ENCODE data around the gene RNH1. TPM values are rescaled to one million over a fixed set of nuclear protein-coding genes. Genes with fewer than 3 reads are reported as not detected.
A peak's percentile ranks its signal among the peaks of the same experiment; 100 is the strongest.

RNH1 gene
- total and polyA plus RNA-seq, 7 experiments from 2014 or later: 98.6 to 243 (median 136) TPM

DNA sequence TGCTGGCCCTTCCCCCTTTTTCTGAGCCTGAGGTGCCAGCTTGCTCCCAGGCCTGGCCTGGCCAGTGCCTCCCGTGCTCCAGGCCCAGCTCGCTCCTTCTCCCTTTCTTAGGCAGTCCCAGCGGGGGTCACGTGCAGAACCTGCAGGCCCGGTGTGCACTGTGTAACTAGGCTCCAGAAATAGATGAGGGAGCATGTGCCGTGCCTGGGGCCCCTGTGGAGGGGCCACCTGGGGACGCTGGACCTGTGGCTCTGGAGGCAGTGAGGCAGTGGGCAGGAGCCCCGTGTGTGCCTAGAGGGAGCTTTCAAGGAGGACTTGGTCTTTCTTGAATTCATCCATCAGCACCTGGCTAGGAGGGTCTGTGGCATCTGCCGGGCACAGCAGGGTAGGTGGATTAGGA is 45.4 kb downstream of the RNH1 start:
- CTCF ChIA-PET: no interaction called here
- no peak for DNase-seq
- no peak overlapping the region for H3K4me3 Mint-ChIP-seq
- H3K36me3 ChIP-seq (ENCODE audit: control insufficient read depth in 2 of 3, insufficient read depth in 3 of 3, low read length in 3 of 3): peaks cover 0 to 16% (median 0%) of the 10 kb centered on the region in 3 experiments
- H3K9me3 Mint-ChIP-seq: no peaks in the 10 kb centered on the region
- H3K9me3 ChIP-seq (ENCODE audit: control insufficient read depth in 2 of 3, low read length in 3 of 3): no peaks in the 10 kb centered on the region
- intact Hi-C loops (cut with micrococcal nuclease): no loop called here
- H3K27me3 Mint-ChIP-seq: no peaks in the 10 kb centered on the region
- no peak overlapping the region for H3K4me3 ChIP-seq (ENCODE audit: low read length)
- no peaks in the 10 kb centered on the region for H3K27me3 ChIP-seq (ENCODE audit: control insufficient read depth in 2 of 2, insufficient read depth in 2 of 2, low read length in 2 of 2)
- peaks cover 10 to 13% of the 10 kb centered on the region in 2 donors for H3K4me1 ChIP-seq (ENCODE audit: control insufficient read depth in 2 of 2, insufficient read depth in 2 of 2, low read length in 2 of 2)
- peaks cover 12 to 15% (median 14%) of the 10 kb centered on the region in 7 donors for H3K4me1 Mint-ChIP-seq
- H3K27ac ChIP-seq (ENCODE audit: low read depth, low read length): no peak overlapping the region
- no peak for ATAC-seq
- peak overlapping the region in 1 of 9 donors; percentile 18 for H3K27ac Mint-ChIP-seq
- POLR2A ChIA-PET: interaction anchor here (1.6 kb wide), 1 partner anchor 12 kb away, joined by 3 read pairs; no protein-coding TSS in a partner anchor
- peaks cover 0 to 4% (median 0%) of the 10 kb centered on the region in 5 donors for H3K36me3 Mint-ChIP-seq

GRCh38 chr11:460331-461199 is 46.5 kb downstream of the RNH1 start:
- Histone ChIP-seq H3K27me3 (ENCODE audit: control insufficient read depth in 2 of 2, insufficient read depth in 2 of 2, low read length in 2 of 2) (no peaks in the 10 kb centered on the region), H3K9me3 (ENCODE audit: control insufficient read depth in 2 of 3, low read length in 3 of 3) (no peaks in the 10 kb centered on the region), H3K4me3 (ENCODE audit: low read length) (no peak overlapping the region), H3K36me3 (ENCODE audit: control insufficient read depth in 2 of 3, insufficient read depth in 3 of 3, low read length in 3 of 3) (peaks cover 0 to 16% (median 0%) of the 10 kb centered on the region in 3 experiments), H3K27ac (ENCODE audit: low read depth, low read length) (no peak overlapping the region), H3K4me1 (ENCODE audit: control insufficient read depth in 2 of 2, insufficient read depth in 2 of 2, low read length in 2 of 2) (peaks cover 16 to 24% of the 10 kb centered on the region in 2 donors)
- H3K36me3 Mint-ChIP-seq: peaks cover 0 to 4% (median 0%) of the 10 kb centered on the region in 5 donors
- H3K4me3 Mint-ChIP-seq: no peak overlapping the region
- H3K27me3 Mint-ChIP-seq: no peaks in the 10 kb centered on the region
- no peak for DNase-seq
- ChIA-PET CTCF (no interaction called here), POLR2A (interaction anchor here (1.6 kb wide), 1 partner anchor 11 kb away, joined by 3 read pairs; no protein-coding TSS in a partner anchor)
- H3K27ac Mint-ChIP-seq: no peak overlapping the region
- ATAC-seq: no peak
- intact Hi-C loops (cut with micrococcal nuclease): no loop called here
- no peaks in the 10 kb centered on the region for H3K9me3 Mint-ChIP-seq
- peaks cover 16 to 24% (median 24%) of the 10 kb centered on the region in 7 donors for H3K4me1 Mint-ChIP-seq

GRCh38 chr11:459511-460220 is 47.4 kb downstream of the RNH1 start:
- H3K4me1 ChIP-seq (ENCODE audit: control insufficient read depth in 2 of 2, insufficient read depth in 2 of 2, low read length in 2 of 2): peaks cover 16 to 24% of the 10 kb centered on the region in 2 donors
- no peak overlapping the region for H3K4me3 Mint-ChIP-seq
- ATAC-seq (no peak), DNase-seq (no peak)
- H3K4me1 Mint-ChIP-seq: peaks cover 16 to 31% (median 25%) of the 10 kb centered on the region in 7 donors
- H3K4me3 ChIP-seq (ENCODE audit: low read length): no peak overlapping the region
- H3K9me3 ChIP-seq (ENCODE audit: control insufficient read depth in 2 of 3, low read length in 3 of 3): no peaks in the 10 kb centered on the region
- CTCF ChIA-PET: no interaction called here
- H3K27ac ChIP-seq (ENCODE audit: low read depth, low read length): no peak overlapping the region
- intact Hi-C loops (cut with micrococcal nuclease): loop anchor here in 1 of 2 donors (10.0 kb wide), 1 partner anchor 265 kb away; no protein-coding TSS in a partner anchor
- POLR2A ChIA-PET: no interaction called here
- peaks cover 0 to 16% (median 0%) of the 10 kb centered on the region in 3 experiments for H3K36me3 ChIP-seq (ENCODE audit: control insufficient read depth in 2 of 3, insufficient read depth in 3 of 3, low read length in 3 of 3)
- no peaks in the 10 kb centered on the region for H3K9me3 Mint-ChIP-seq
- peaks cover 0 to 6% (median 0%) of the 10 kb centered on the region in 5 donors for H3K36me3 Mint-ChIP-seq
- H3K27ac Mint-ChIP-seq: no peak overlapping the region
- H3K27me3 ChIP-seq (ENCODE audit: control insufficient read depth in 2 of 2, insufficient read depth in 2 of 2, low read length in 2 of 2): no peaks in the 10 kb centered on the region
- H3K27me3 Mint-ChIP-seq: no peaks in the 10 kb centered on the region

DNA sequence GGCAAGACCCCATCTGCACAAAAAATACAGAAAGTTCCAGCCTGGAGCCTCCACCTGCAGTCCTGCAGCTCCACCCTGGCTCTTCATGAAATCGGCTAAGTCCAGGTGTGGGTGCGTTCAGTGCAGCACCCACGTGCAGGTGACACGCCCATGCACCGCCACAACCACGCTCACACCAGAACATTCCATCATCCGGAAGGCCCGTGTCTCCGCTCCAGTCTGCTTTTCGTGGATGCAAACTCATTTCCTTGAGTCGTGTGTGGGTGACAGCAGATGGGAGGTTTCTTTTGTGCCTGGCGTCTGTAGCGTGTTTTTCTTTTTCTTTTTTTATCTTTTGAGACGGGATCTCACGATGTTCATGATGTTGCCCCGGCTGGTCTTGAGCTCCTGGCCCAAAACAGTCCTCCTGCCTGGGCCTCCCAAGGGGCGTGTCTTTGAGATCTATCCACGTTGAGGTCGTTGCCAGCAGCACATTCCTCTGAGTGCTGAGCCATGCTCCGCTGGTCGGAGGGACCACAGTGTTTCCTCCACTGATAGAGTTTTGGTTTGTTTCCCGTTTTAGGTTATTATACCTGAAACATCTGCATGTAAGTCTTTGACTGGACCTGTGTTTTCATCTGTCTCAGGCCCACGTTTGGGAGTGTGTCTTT is 49.8 kb downstream of the RNH1 start:
- peak; percentile 55 for ATAC-seq
- H3K36me3 Mint-ChIP-seq: peaks cover 0 to 13% (median 4%) of the 10 kb centered on the region in 5 donors
- peaks cover 21 to 33% (median 30%) of the 10 kb centered on the region in 7 donors for H3K4me1 Mint-ChIP-seq

GRCh38 chr11:456533-456932 is 50.5 kb downstream of the RNH1 start:
- Histone ChIP-seq H3K36me3 (ENCODE audit: control insufficient read depth in 2 of 3, insufficient read depth in 3 of 3, low read length in 3 of 3) (peaks cover 0 to 34% (median 2%) of the 10 kb centered on the region in 3 experiments), H3K27me3 (ENCODE audit: control insufficient read depth in 2 of 2, insufficient read depth in 2 of 2, low read length in 2 of 2) (no peaks in the 10 kb centered on the region), H3K27ac (ENCODE audit: low read depth, low read length) (peak overlapping the region; percentile 64), H3K4me3 (ENCODE audit: low read length) (peak overlapping the region; percentile 35), H3K4me1 (ENCODE audit: control insufficient read depth in 2 of 2, insufficient read depth in 2 of 2, low read length in 2 of 2) (peaks cover 16 to 25% of the 10 kb centered on the region in 2 donors), H3K9me3 (ENCODE audit: control insufficient read depth in 2 of 3, low read length in 3 of 3) (no peaks in the 10 kb centered on the region)
- H3K4me3 Mint-ChIP-seq: peak overlapping the region; percentile 66 to 83 (median 76)
- ATAC-seq: peak; percentile 86
- peaks cover 0 to 13% (median 4%) of the 10 kb centered on the region in 5 donors for H3K36me3 Mint-ChIP-seq
- CTCF ChIA-PET: interaction anchor here (1.0 to 1.6 kb wide), 3 partner anchors 11 to 206 kb away, joined by 3 to 4 read pairs (median 3); no protein-coding TSS in a partner anchor
- intact Hi-C loops (cut with micrococcal nuclease): loop anchor here in 1 of 2 donors (10.0 kb wide), 1 partner anchor 268 kb away; no protein-coding TSS in a partner anchor
- peak in 7 of 9 donors; percentile 34 to 49 (median 40) for DNase-seq
- H3K4me1 Mint-ChIP-seq: peaks cover 23 to 35% (median 30%) of the 10 kb centered on the region in 7 donors
- no peaks in the 10 kb centered on the region for H3K27me3 Mint-ChIP-seq
- POLR2A ChIA-PET: interaction anchor here (0.6 to 1.4 kb wide), 5 partner anchors 8 to 250 kb away, joined by 3 to 6 read pairs (median 4); partner anchors contain the start of gene RNH1
- H3K27ac Mint-ChIP-seq: peak overlapping the region; percentile 68 to 97 (median 90)
- H3K9me3 Mint-ChIP-seq: no peaks in the 10 kb centered on the region

More for the DNA sequence above, 49.8 kb downstream of the RNH1 start:
- Mint-ChIP-seq H3K27me3 (no peaks in the 10 kb centered on the region), H3K27ac (peak overlapping the region; percentile 52 to 97 (median 90)), H3K4me3 (peak overlapping the region; percentile 66 to 83 (median 76)), H3K9me3 (no peaks in the 10 kb centered on the region)
- ChIA-PET POLR2A (interaction anchor here (0.5 to 1.4 kb wide), 4 partner anchors 9 to 47 kb away, joined by 3 to 5 read pairs (median 4); no protein-coding TSS in a partner anchor), CTCF (interaction anchor here (1.0 to 1.6 kb wide), 3 partner anchors 12 to 207 kb away, joined by 3 to 4 read pairs (median 3); no protein-coding TSS in a partner anchor)
- Histone ChIP-seq H3K27ac (ENCODE audit: low read depth, low read length) (peak overlapping the region; percentile 64), H3K4me1 (ENCODE audit: control insufficient read depth in 2 of 2, insufficient read depth in 2 of 2, low read length in 2 of 2) (peaks cover 16 to 24% of the 10 kb centered on the region in 2 donors), H3K36me3 (ENCODE audit: control insufficient read depth in 2 of 3, insufficient read depth in 3 of 3, low read length in 3 of 3) (peaks cover 0 to 33% (median 2%) of the 10 kb centered on the region in 3 experiments), H3K4me3 (ENCODE audit: low read length) (peak overlapping the region; percentile 35), H3K9me3 (ENCODE audit: control insufficient read depth in 2 of 3, low read length in 3 of 3) (no peaks in the 10 kb centered on the region), H3K27me3 (ENCODE audit: control insufficient read depth in 2 of 2, insufficient read depth in 2 of 2, low read length in 2 of 2) (no peaks in the 10 kb centered on the region)
- intact Hi-C loops (cut with micrococcal nuclease): loop anchor here in 1 of 2 donors (10.0 kb wide), 1 partner anchor 268 kb away; no protein-coding TSS in a partner anchor
- DNase-seq: peak in 3 of 9 donors; percentile 16 to 27 (median 18)

Measured in naive thymus-derived CD4-positive, alpha-beta T cell (primary cell).